K562 (cell line): ENCODE results near the gene NMB. TPM values are rescaled to one million over a fixed set of nuclear protein-coding genes. Genes with fewer than 3 reads are reported as not detected.

ENCODE experiments used
- ARHGAP35 ChIP-seq: fragments of 450-650 bp; IDR thresholded peaks from 2 replicates; pipeline ENCODE4 v1.6.1; 2018; ENCODE audit not compliant: partially characterized antibody
- ATF3 ChIP-seq, 2 experiments: fragments of 450-650 bp in 1 of 2; sonication (generic) in 1 of 2; formaldehyde crosslinking in 1 of 2; IDR thresholded peaks in 1 of 2; conservative IDR thresholded peaks in 1 of 2; 2 replicates each; pipeline versions ENCODE4 v1.6.1 to v1.8.1; 2016 to 2023; ENCODE audit warnings: mild to moderate bottlenecking in 2 of 2, moderate library complexity in 2 of 2, inconsistent platforms in 1 of 2, missing genetic modification reagents in 1 of 2
- CBFA2T2 ChIP-seq: fragments of 450-650 bp; conservative IDR thresholded peaks from 2 replicates; pipeline ENCODE4 v1.6.1; 2017; ENCODE audit warnings: mild to moderate bottlenecking
- HCFC1 ChIP-seq: IDR thresholded peaks from 2 replicates; pipeline ENCODE4 v1.6.1; 2012; ENCODE audit warnings: low read depth, low read length, improper control_type of control experiment
- HSF4 ChIP-seq: fragments of 250-450 bp; sonication (Bioruptor Pico); IDR thresholded peaks from 2 replicates; pipeline ENCODE4 v2.1.2; 2022; ENCODE audit warnings: mild to moderate bottlenecking, moderate library complexity, borderline replicate concordance
- IRF9 ChIP-seq: fragments of 450-650 bp; IDR thresholded peaks from 2 replicates; pipeline ENCODE4 v1.6.1; 2016; ENCODE audit warnings: missing biosample characterization, missing genetic modification characterization
- KDM1A ChIP-seq, 2 experiments: fragments of 450-650 bp; IDR thresholded peaks; 2 replicates each; pipeline ENCODE4 v1.6.1; 2016; ENCODE audit warnings: mild to moderate bottlenecking in 2 of 2
- MEF2A ChIP-seq: IDR thresholded peaks from 2 replicates; pipeline ENCODE4 v1.6.1; 2011; ENCODE audit warnings: low read depth, mild to moderate bottlenecking, low read length, moderate library complexity; ENCODE audit not compliant: control insufficient read depth
- NBN ChIP-seq: fragments of 450-650 bp; IDR thresholded peaks from 2 replicates; pipeline ENCODE4 v1.6.1; 2016; ENCODE audit warnings: low read depth, mild to moderate bottlenecking
- PHF20 ChIP-seq: fragments of 450-650 bp; IDR thresholded peaks from 2 replicates; pipeline ENCODE4 v1.6.1; 2018; ENCODE audit not compliant: partially characterized antibody
- PREB ChIP-seq: sonication (generic); formaldehyde crosslinking; IDR thresholded peaks from 2 replicates; pipeline ENCODE4 v1.8.1; 2023; ENCODE audit warnings: mild to moderate bottlenecking, missing genetic modification reagents
- RBM15 ChIP-seq: fragments of 200-400 bp; formaldehyde crosslinking; IDR thresholded peaks from 2 replicates; pipeline ENCODE4 v1.6.1; 2018; ENCODE audit warnings: mild to moderate bottlenecking, low read length, moderate library complexity; ENCODE audit not compliant: insufficient read depth
- SNRNP70 ChIP-seq: fragments of 200-400 bp; formaldehyde crosslinking; optimal IDR thresholded peaks from 2 replicates; pipeline ENCODE3; 2017; ENCODE audit warnings: low read depth, low read length
- TBP ChIP-seq: optimal IDR thresholded peaks from 2 replicates; pipeline ENCODE3; 2011; ENCODE audit warnings: low read depth, low read length, improper control_type of control experiment
- TCFL5 ChIP-seq: fragments of 250-450 bp; sonication (Bioruptor Pico); conservative IDR thresholded peaks from 2 replicates; pipeline ENCODE4 v1.6.1; 2021; ENCODE audit warnings: mild to moderate bottlenecking, moderate library complexity, matching md5 sums
- ZBTB8A ChIP-seq: fragments of 450-650 bp; IDR thresholded peaks from 2 replicates; pipeline ENCODE4 v1.6.1; 2018; ENCODE audit warnings: mild to moderate bottlenecking, moderate library complexity; ENCODE audit not compliant: partially characterized antibody
- ZNF239 ChIP-seq: fragments of 250-450 bp; sonication (Bioruptor Pico); IDR thresholded peaks from 2 replicates; pipeline ENCODE4 v1.4.0; 2020; ENCODE audit warnings: mild to moderate bottlenecking
- ZNF282 ChIP-seq: sonication (generic); formaldehyde crosslinking; IDR thresholded peaks from 2 replicates; pipeline ENCODE4 v1.8.1; 2023; ENCODE audit warnings: missing genetic modification reagents
- ZNF384 ChIP-seq: IDR thresholded peaks from 2 replicates; pipeline ENCODE4 v1.6.1; 2012; ENCODE audit warnings: low read depth, low read length, improper control_type of control experiment
- ZNF449 ChIP-seq: fragments of 250-450 bp; sonication (Bioruptor Pico); IDR thresholded peaks from 2 replicates; pipeline ENCODE4 v1.8.0; 2022; ENCODE audit warnings: moderate library complexity, mild to moderate bottlenecking, inconsistent platforms
- ZNF551 ChIP-seq: fragments of 250-450 bp; sonication (Bioruptor Pico); IDR thresholded peaks from 2 replicates; pipeline ENCODE4 v1.5.0; 2021; ENCODE audit warnings: mild to moderate bottlenecking, moderate library complexity
- ZNF644 ChIP-seq: fragments of 200-800 bp; sonication (Bioruptor generic); IDR thresholded peaks from 2 replicates; pipeline ENCODE4 v1.6.1; 2016; ENCODE audit warnings: low read depth, missing genetic modification characterization, missing compliant biosample characterization
- ZNF707 ChIP-seq: fragments of 250-450 bp; sonication (Bioruptor Pico); conservative IDR thresholded peaks from 2 replicates; pipeline ENCODE4 v1.8.0; 2022; ENCODE audit warnings: inconsistent platforms, mild to moderate bottlenecking, moderate library complexity
- polyA plus RNA-seq, 8 experiments: library from polyadenylated mRNA; depleted of rRNA in 4 of 8; stranded (reverse) in 5 of 8; unstranded in 3 of 8; fragments of >200 nt; fragmentation: Nextera tagmentation in 2 of 8; fragmentation: Illumina TruSeq in 1 of 8; extraction: Ambion mirVana in 2 of 8; extraction: Trizol in 1 of 8; gene quantifications; 2 replicates each; pipeline versions ENCODE4 v1.2.1 to v1.2.3, GENCODE V29; 2011 to 2014; ENCODE audit warnings: inconsistent platforms in 1 of 8, missing spikeins in 1 of 8
- total RNA-seq, 7 experiments: library from RNA; depleted of rRNA in 6 of 7; stranded (reverse); fragments of >200 nt in 6 of 7; fragmentation: Illumina TruSeq in 2 of 7; extraction: Trizol in 2 of 7; gene quantifications; 2 replicates each; pipeline versions ENCODE4 v1.2.1 to v1.2.3, GENCODE V29; 2011 to 2021; ENCODE audit warnings: low replicate concordance in 1 of 7
- TF ChIP-seq, protein P1 (sequence below): fragments of 450-650 bp; formaldehyde crosslinking; IDR thresholded peaks from 2 replicates; pipeline ENCODE4 v1.4.0; 2022; ENCODE audit warnings: missing genetic modification characterization

The NMB gene
- total and polyA plus RNA-seq, 9 of the 15 experiments (the other 6 are each of a cell fraction or from before 2014, with no cell fraction given), result 0.06 to 0.16 (median 0.09) TPM; not detected in 5

GRCh38 chr15:84631706-84632272 is 26.2 kb downstream of the NMB start (continued):
- TF ChIP-seq ZBTB8A (no peak), HCFC1 (no peak), ZNF282 (no peak), CBFA2T2 (no peak), KDM1A (IDR thresholded peaks at IDR 0.05) (no peak), ATF3 (IDR thresholded peaks at IDR 0.05) (no peak), ATF3 (CRISPR knock-in tag; conservative IDR thresholded peaks at IDR 0.05) (no peak), ZNF384 (no peak), ARHGAP35 (no peak), PREB (no peak), IRF9 (no peak), RBM15 (no peak), SNRNP70 (no peak), TBP (no peak), ZNF644 (tag) (0 out of 2 replicates have a peak, but pooled peaks have one; percentile 27), ZNF551 (no peak), HSF4 (CRISPR knock-in tag) (no peak), PHF20 (no peak), MEF2A (no peak), TCFL5 (CRISPR knock-in tag) (no peak), ZNF449 (no peak), ZNF239 (no peak), NBN (no peak), ZNF707 (no peak)
- TF ChIP-seq, protein P1, sequence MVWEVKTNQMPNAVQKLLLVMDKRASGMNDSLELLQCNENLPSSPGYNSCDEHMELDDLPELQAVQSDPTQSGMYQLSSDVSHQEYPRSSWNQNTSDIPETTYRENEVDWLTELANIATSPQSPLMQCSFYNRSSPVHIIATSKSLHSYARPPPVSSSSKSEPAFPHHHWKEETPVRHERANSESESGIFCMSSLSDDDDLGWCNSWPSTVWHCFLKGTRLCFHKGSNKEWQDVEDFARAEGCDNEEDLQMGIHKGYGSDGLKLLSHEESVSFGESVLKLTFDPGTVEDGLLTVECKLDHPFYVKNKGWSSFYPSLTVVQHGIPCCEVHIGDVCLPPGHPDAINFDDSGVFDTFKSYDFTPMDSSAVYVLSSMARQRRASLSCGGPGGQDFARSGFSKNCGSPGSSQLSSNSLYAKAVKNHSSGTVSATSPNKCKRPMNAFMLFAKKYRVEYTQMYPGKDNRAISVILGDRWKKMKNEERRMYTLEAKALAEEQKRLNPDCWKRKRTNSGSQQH (CRISPR knock-in tag), result no peak
